Mesodermal cell (in vitro differentiated cells): ENCODE data around the gene HS1BP3.

ENCODE experiments used
- H3K27ac ChIP-seq: 2 replicates; pipeline ENCODE4 v1.7.0; 2013; ENCODE audit warnings: mild to moderate bottlenecking, low read depth, low read length, moderate library complexity; ENCODE audit not compliant: severe bottlenecking
- H3K36me3 ChIP-seq: 2 replicates; pipeline ENCODE4 v1.7.1; 2013; ENCODE audit warnings: mild to moderate bottlenecking, low read length, moderate library complexity; ENCODE audit not compliant: control insufficient read depth, insufficient read depth
- H3K4me1 ChIP-seq: one replicate; pipeline ENCODE4 v1.7.1; 2013; ENCODE audit warnings: mild to moderate bottlenecking, low read length; ENCODE audit not compliant: insufficient read depth, control insufficient read depth, poor library complexity, severe bottlenecking
- H3K4me3 ChIP-seq: 2 replicates; pipeline ENCODE4 v1.7.0; 2013; ENCODE audit warnings: low read length, control low read depth, mild to moderate bottlenecking; ENCODE audit not compliant: insufficient read depth, poor library complexity, severe bottlenecking; ENCODE audit errors: extremely low read depth
- H3K9me3 ChIP-seq: 2 replicates; pipeline ENCODE4 v1.7.1; 2013; ENCODE audit warnings: mild to moderate bottlenecking, low read length, moderate library complexity; ENCODE audit not compliant: control insufficient read depth
- WGBS, 2 experiments: methylation state at CpG; one replicate each; pipeline ENCODE4 v1.1.5; 2013; ENCODE audit warnings: missing lambda C conversion rate in 2 of 2; ENCODE audit not compliant: insufficient coverage in 2 of 2; 5-methylcytosine and 5-hydroxymethylcytosine counted together

Gene HS1BP3

DNA sequence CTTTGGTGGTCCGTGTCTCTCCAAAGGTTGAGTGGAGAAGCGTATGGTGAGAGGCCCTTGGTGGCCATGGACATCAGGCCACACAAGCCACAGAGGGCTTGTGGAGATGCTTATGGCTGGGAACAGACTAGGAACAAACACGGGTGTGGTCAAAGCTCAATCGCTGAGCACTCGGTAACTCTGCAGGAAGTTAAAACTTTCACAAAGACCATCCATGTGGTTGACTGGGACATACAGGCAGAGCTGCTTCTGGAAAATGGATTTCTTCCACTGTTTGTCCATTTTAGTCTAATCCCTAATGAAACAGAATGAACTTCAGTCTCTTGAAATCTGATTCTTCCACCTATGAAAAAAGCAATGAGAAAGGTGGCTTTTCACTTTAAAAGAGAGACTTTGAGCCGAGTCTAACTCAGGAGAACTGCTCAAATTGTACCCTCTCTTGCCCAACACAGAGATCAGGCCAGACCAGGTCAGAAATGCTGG lies 33.7 kb upstream of the HS1BP3 start:
- Histone ChIP-seq H3K9me3 (no peaks in the 10 kb centered on the region), H3K36me3 (peaks cover 60% of the 10 kb centered on the region)

DNA sequence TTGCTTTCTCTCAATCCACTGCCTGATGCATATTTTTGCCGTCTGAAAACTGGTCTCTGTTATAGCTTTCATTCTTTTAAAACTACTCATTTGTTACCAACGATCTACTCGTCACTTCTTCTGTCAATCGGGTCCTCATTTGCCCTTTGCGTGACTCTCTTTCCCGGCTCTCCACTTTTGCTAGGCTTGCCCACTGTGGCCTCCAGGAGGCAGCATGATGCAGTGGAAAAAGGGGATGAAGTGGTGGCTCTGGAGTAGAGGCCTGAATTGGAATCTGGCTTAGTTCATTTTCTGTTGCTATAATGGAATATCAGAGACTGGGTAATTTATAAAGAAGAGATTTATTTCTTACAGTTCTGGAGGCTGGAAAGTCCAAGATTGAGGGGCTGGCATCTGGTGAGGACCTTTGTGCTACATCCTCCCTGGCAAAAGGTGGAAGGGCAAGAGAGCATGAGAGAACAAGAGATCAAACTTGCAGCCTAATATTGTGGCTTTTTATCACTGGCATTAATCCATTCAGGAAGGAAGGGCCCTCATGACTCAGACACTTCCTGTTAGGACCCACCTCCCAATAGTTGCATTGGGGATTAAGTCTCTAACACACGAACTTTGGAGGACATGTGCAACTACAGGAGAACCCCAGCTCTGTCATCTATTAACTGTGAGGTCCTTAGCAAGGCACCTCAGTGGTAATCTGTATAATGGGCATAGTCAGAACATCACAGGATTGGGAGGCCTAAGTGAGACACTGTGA lies 31.4 kb upstream of the HS1BP3 start:
- 92% methylated on average over 3 to 6 of the region's 7 CpGs for WGBS, 2 experiments
- H3K4me3 ChIP-seq, result no peak overlapping the region
- H3K27ac ChIP-seq, result no peak overlapping the region
- H3K4me1 ChIP-seq, result no peaks in the 10 kb centered on the region
- no peaks in the 10 kb centered on the region for H3K9me3 ChIP-seq
- H3K36me3 ChIP-seq, result peaks cover 45% of the 10 kb centered on the region

More for the DNA sequence above, 33.7 kb upstream of the HS1BP3 start:
- H3K27ac ChIP-seq, result no peak overlapping the region
- no peaks in the 10 kb centered on the region for H3K4me1 ChIP-seq
- no peak overlapping the region for H3K4me3 ChIP-seq
- WGBS, 2 experiments, result 78 to 89% methylated on average over 5 of the region's 6 CpGs

- Histone ChIP-seq H3K27ac (no peak overlapping the region), H3K4me1 (no peaks in the 10 kb centered on the region), H3K9me3 (no peaks in the 10 kb centered on the region), H3K36me3 (peaks cover 34% of the 10 kb centered on the region), H3K4me3 (no peak overlapping the region)
- 88 to 91% methylated on average over 7 to 9 of the region's 10 CpGs for WGBS, 2 experiments
These were observed 30.0 kb upstream of the HS1BP3 start for GRCh38 chr2:20680744-20681375.

GRCh38 chr2:20678780-20679179 lies 27.9 kb upstream of the HS1BP3 start:
- 83% methylated on average over 1 of the region's 2 CpGs; no CpG with 5 or more reads in 1 of the 2 experiments for WGBS, 2 experiments
- Histone ChIP-seq H3K36me3 (peaks cover 19% of the 10 kb centered on the region), H3K9me3 (no peaks in the 10 kb centered on the region), H3K4me1 (no peaks in the 10 kb centered on the region), H3K27ac (no peak overlapping the region), H3K4me3 (no peak overlapping the region)

DNA sequence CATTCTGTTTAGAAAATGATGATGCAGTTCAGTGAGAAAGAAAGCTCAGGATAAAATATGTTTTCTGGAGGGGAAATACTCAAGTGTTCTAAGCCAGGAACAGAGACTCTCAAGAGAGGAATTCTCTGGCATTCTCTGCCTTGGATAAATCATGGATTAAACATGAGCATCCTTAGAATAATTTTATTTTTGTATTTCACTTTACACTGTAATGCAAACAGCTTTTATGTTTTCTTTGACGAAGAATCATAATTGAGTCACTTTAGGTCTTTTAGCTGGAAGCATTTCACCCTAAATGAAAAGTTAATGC lies 27.1 kb upstream of the HS1BP3 start:
- Histone ChIP-seq H3K36me3 (peaks cover 19% of the 10 kb centered on the region), H3K9me3 (no peaks in the 10 kb centered on the region), H3K4me1 (no peaks in the 10 kb centered on the region), H3K27ac (no peak overlapping the region), H3K4me3 (no peak overlapping the region)
- no CpG with 5 or more reads among the region's 1 CpG for WGBS, 2 experiments

DNA sequence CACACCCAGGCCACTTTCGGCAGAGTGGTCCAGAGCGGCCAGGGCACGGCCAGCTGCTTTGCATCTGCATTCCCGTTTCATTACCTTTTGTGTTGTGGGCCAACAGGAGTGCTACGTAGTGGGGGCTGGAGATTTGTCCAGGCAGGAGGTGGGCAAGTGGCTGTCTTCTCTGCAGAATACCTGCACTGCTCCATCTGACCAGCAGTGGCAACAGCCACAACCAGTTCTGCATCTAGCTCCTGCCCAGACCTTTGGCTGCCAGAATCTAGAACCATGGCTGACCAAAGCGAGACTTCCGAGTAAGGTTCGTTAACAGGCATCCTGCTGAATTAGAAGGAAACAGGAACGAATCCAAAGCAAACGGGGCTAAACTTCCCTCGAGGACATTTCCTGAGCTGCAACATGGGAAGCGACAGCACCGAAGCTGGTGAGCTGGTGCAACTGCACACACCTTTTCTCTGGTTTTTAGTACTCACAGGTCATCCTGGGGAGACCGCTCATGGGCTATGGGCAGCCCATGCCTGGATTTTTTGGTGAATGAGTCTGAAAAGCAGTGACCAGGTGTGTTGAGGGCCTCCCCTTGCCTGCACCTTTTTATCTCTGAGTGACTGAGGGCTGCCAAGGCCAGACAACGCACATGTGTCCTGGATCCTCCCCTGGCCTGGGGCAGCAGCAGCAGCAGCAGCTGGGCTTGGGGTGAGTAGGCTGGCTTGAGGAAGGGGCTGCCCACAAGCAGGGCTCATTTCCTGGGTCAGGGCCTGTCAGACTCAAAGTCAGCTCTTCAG lies 26.6 kb upstream of the HS1BP3 start:
- Histone ChIP-seq H3K4me1 (peaks cover 2% of the 10 kb centered on the region), H3K9me3 (no peaks in the 10 kb centered on the region), H3K4me3 (no peak overlapping the region), H3K36me3 (peaks cover 19% of the 10 kb centered on the region), H3K27ac (no peak overlapping the region)
- 76 to 82% methylated on average over 12 to 14 of the region's 15 CpGs for WGBS, 2 experiments

DNA sequence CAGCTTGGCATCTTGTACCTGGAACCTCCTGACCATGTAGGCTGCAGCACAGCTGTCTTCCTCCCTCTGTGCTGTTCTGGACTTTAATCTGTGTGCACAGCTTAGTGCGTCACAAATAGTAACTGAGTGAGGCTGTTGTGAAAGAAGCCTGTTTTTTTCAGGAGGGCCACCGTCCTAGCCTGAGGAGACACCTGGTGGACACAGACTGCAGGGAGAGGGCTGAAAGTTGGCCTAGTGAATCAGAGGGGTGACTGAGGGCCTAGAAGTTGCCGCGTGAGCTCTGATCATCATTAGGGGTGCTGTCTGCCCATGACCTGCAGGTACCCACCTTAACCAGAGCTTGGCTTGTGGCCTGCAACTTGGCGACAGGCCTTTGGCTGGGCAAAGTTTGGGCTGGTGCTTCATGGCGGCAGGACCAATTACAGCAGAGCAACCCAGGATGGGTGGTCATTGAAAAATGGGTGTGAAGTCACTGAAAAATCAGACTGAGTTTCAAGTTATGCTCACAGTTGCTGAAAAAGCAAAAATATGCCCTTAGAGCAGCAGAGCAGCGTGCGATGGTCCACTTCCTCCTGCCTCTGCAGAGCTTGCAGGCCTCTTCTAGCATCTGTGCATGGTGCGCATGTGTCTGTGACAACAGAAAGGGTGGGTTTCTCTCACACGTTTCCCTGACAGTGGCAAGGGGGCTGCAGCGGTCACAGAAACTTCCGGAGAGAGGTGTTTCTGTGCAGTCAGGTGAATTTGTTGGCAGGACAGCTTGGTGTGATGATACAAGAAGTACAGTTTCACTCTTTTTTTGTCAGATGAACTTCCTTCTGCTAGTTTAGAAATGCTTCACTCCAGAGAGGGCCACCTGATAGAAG lies 25.7 kb upstream of the HS1BP3 start:
- no peak overlapping the region for H3K4me3 ChIP-seq
- H3K9me3 ChIP-seq, result no peaks in the 10 kb centered on the region
- H3K36me3 ChIP-seq, result peaks cover 15% of the 10 kb centered on the region
- peaks cover 6% of the 10 kb centered on the region for H3K4me1 ChIP-seq
- 87 to 88% methylated on average over 10 to 12 of the region's 12 CpGs for WGBS, 2 experiments
- H3K27ac ChIP-seq, result no peak overlapping the region

DNA sequence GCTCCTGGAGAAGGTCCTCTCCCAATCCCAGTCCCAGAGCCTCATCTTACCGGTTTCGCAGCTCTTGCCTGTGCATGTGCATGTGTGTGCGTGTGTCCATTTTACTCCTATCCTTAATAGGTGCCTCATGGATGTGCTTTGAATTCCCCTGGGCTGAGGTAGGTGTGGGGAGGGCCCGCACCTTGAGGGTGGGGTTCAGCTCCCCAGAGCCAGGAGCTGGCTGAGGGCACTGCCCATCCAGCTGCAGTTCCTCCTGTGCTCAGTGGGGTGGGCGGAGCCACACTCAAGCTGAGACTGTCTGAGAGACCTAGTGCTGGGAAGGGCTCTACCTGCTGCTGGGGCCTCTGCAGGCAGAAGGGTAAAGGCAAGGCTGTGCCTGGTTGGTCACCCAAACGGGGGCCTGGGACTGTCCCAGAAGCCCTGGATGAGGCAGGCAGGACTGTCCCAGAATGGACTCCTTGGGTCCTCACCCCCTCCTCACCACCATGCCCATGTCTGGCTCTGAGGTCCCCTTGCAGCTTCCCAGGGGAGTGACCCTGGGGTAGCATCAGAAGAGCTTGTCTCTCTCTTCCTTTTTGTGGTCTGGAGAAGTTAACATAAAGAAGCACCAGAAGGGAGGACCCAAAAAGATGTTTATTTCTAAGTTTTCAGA lies 24.9 kb upstream of the HS1BP3 start:
- Histone ChIP-seq H3K36me3 (peaks cover 7% of the 10 kb centered on the region), H3K27ac (no peak overlapping the region), H3K9me3 (no peaks in the 10 kb centered on the region), H3K4me3 (no peak overlapping the region), H3K4me1 (peaks cover 6% of the 10 kb centered on the region)
- WGBS, 2 experiments, result 84 to 86% methylated on average over 2 to 3 of the region's 6 CpGs

GRCh38 chr2:20674974-20675679 lies 24.2 kb upstream of the HS1BP3 start:
- H3K4me1 ChIP-seq, result peaks cover 6% of the 10 kb centered on the region
- H3K27ac ChIP-seq, result no peak overlapping the region
- H3K9me3 ChIP-seq, result no peaks in the 10 kb centered on the region
- H3K4me3 ChIP-seq, result no peak overlapping the region
- WGBS, 2 experiments, result 65 to 73% methylated on average over 14 to 16 of the region's 16 CpGs
- peaks cover 2% of the 10 kb centered on the region for H3K36me3 ChIP-seq
